H1 (cell line): ENCODE measurements around the gene NFAT5.
"Not testable (repeated sequence)": the region's sequence is repeated elsewhere in the genome, so short reads cannot be mapped to it uniquely, and the experiment has no call there.

Experiments
- EP300 ChIP-seq, 2 experiments: IDR thresholded peaks; 1 replicate in 1 of 2; 2 replicates in 1 of 2; pipeline ENCODE4 v1.6.1; 2011 to 2012; ENCODE audit warnings: low read depth in 2 of 2, low read length in 2 of 2, mild to moderate bottlenecking in 2 of 2, borderline replicate concordance in 1 of 2, inconsistent platforms in 1 of 2, moderate library complexity in 1 of 2
- POU5F1 ChIP-seq: IDR thresholded peaks from 2 replicates; pipeline ENCODE4 v1.6.1; 2011; ENCODE audit warnings: low read depth, mild to moderate bottlenecking, low read length, moderate library complexity
- TAF1 ChIP-seq: IDR thresholded peaks from 2 replicates; pipeline ENCODE4 v1.6.1; 2011; ENCODE audit warnings: mild to moderate bottlenecking, low read depth, low read length
- TCF12 ChIP-seq: IDR thresholded peaks from 2 replicates; pipeline ENCODE4 v1.6.1; 2011; ENCODE audit warnings: low read depth, mild to moderate bottlenecking, low read length
- TF ChIP-seq, protein P1 (sequence below): IDR thresholded peaks from 2 replicates; pipeline ENCODE4 v1.6.1; 2011; ENCODE audit warnings: low read length, improper control_type of control experiment
- TF ChIP-seq, protein P2 (sequence below): IDR thresholded peaks from 2 replicates; pipeline ENCODE4 v1.6.1; 2012; ENCODE audit warnings: inconsistent platforms

DNA sequence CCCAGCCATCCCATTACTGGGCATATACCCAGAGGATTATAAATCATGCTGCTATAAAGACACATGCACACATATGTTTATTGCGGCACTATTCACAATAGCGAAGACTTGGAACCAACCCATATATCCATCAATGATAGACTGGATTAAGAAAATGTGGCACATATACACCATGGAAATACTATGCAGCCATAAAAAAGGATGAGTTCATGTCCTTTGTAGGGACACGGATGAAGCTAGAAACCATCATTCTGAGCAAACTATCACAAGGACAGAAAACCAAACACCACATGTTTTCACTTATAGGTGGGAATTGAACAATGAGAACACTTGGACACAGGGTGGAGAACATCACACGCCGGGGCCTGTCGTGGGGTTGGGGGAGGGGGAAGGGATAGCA, 47.9 kb upstream of the NFAT5 start:
- TF ChIP-seq POU5F1; TAF1; EP300 (IDR thresholded peaks at IDR 0.05; ENCODE audit: borderline replicate concordance in 1 of 2, low read depth in 2 of 2, low read length in 2 of 2); TCF12: not testable (repeated sequence)
- TF ChIP-seq, protein P1, sequence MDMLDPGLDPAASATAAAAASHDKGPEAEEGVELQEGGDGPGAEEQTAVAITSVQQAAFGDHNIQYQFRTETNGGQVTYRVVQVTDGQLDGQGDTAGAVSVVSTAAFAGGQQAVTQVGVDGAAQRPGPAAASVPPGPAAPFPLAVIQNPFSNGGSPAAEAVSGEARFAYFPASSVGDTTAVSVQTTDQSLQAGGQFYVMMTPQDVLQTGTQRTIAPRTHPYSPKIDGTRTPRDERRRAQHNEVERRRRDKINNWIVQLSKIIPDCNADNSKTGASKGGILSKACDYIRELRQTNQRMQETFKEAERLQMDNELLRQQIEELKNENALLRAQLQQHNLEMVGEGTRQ = not testable (repeated sequence)
- TF ChIP-seq, protein P2, sequence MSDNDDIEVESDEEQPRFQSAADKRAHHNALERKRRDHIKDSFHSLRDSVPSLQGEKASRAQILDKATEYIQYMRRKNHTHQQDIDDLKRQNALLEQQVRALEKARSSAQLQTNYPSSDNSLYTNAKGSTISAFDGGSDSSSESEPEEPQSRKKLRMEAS = not testable (repeated sequence)
